Measurements from ENCODE around the gene ATP6V1G2.
A peak's percentile ranks its signal among the peaks of the same experiment; 100 is the strongest.
"Not testable (repeated sequence)": the region's sequence is repeated elsewhere in the genome, so short reads cannot be mapped to it uniquely, and the experiment has no call there.

ATP6V1G2 gene

DNA sequence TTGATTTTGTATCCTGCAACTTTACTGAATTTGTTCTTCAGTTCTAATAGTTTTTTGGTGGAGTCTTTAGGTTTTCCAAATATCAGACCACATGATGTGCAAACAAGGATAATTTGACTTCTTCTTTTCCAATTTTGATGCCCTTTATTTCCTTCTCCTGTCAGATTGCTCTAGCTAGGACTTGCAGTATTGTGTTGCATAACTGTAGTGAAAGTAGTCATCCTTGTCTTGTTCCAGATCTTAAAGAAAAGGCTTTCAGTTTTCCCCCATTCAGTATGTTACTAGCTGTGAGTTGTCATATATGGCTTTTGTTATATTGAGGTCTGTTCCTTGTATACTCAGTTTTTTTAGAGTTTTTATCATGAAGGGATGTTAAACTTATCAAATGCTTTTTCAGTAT is 43.8 kb downstream of the ATP6V1G2 start:
- H3K4me3 ChIP-seq (ENCODE audit: low read length) = no peak overlapping the region
- H3K4me1 ChIP-seq (ENCODE audit: control insufficient read depth, low read length) = peaks cover 7% of the 10 kb centered on the region
- peaks cover 86% of the 10 kb centered on the region for H3K79me2 ChIP-seq (ENCODE audit: control insufficient read depth, low read length)
- H3K4me2 ChIP-seq (ENCODE audit: low read length) = no peak overlapping the region
- no peaks in the 10 kb centered on the region for H3K9me3 ChIP-seq (ENCODE audit: control insufficient read depth, insufficient read depth, low read length)
- H3K36me3 ChIP-seq (ENCODE audit: control insufficient read depth, low read length) = peaks cover 52% of the 10 kb centered on the region
- peaks cover 18% of the 10 kb centered on the region for H4K20me1 ChIP-seq (ENCODE audit: control insufficient read depth, insufficient read depth, low read depth, low read length)
- no peaks in the 10 kb centered on the region for H3K27me3 ChIP-seq (ENCODE audit: control insufficient read depth, low read length)
- H3K9me2 ChIP-seq (replicated peaks; ENCODE audit: control insufficient read depth, low read length) = no peaks in the 10 kb centered on the region
- TF ChIP-seq EZH2phosphoT487 (IDR thresholded peaks at IDR 0.05; ENCODE audit: borderline replicate concordance, low read length) = no peak
- TF ChIP-seq, protein P1, sequence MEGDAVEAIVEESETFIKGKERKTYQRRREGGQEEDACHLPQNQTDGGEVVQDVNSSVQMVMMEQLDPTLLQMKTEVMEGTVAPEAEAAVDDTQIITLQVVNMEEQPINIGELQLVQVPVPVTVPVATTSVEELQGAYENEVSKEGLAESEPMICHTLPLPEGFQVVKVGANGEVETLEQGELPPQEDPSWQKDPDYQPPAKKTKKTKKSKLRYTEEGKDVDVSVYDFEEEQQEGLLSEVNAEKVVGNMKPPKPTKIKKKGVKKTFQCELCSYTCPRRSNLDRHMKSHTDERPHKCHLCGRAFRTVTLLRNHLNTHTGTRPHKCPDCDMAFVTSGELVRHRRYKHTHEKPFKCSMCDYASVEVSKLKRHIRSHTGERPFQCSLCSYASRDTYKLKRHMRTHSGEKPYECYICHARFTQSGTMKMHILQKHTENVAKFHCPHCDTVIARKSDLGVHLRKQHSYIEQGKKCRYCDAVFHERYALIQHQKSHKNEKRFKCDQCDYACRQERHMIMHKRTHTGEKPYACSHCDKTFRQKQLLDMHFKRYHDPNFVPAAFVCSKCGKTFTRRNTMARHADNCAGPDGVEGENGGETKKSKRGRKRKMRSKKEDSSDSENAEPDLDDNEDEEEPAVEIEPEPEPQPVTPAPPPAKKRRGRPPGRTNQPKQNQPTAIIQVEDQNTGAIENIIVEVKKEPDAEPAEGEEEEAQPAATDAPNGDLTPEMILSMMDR (IDR thresholded peaks at IDR 0.05; ENCODE audit: low read depth, low read length, poor library complexity, severe bottlenecking) = no peak
- no peaks in the 10 kb centered on the region for H3F3A ChIP-seq (ENCODE audit: control insufficient read depth, insufficient read depth)
- no peak overlapping the region for H3K27ac ChIP-seq (ENCODE audit: low read depth, low read length)

GRCh38 chr6:31499648-31500047 is 46.8 kb downstream of the ATP6V1G2 start:
- peaks cover 100% of the 10 kb centered on the region for H3K79me2 ChIP-seq (ENCODE audit: control insufficient read depth, low read length)
- peaks cover 13% of the 10 kb centered on the region for H4K20me1 ChIP-seq (ENCODE audit: control insufficient read depth, insufficient read depth, low read depth, low read length)
- not testable (repeated sequence) for H3K4me3 ChIP-seq (ENCODE audit: low read length); H3K9me3 ChIP-seq (ENCODE audit: control insufficient read depth, insufficient read depth, low read length); H3K4me2 ChIP-seq (ENCODE audit: low read length); H3K27ac ChIP-seq (ENCODE audit: low read depth, low read length); H3K9me2 ChIP-seq (replicated peaks; ENCODE audit: control insufficient read depth, low read length); H3K27me3 ChIP-seq (ENCODE audit: control insufficient read depth, low read length)
- peaks cover 25% of the 10 kb centered on the region for H3K36me3 ChIP-seq (ENCODE audit: control insufficient read depth, low read length)
- H3F3A ChIP-seq (ENCODE audit: control insufficient read depth, insufficient read depth) = peaks cover 10% of the 10 kb centered on the region
- peaks cover 20% of the 10 kb centered on the region for H3K4me1 ChIP-seq (ENCODE audit: control insufficient read depth, low read length)

DNA sequence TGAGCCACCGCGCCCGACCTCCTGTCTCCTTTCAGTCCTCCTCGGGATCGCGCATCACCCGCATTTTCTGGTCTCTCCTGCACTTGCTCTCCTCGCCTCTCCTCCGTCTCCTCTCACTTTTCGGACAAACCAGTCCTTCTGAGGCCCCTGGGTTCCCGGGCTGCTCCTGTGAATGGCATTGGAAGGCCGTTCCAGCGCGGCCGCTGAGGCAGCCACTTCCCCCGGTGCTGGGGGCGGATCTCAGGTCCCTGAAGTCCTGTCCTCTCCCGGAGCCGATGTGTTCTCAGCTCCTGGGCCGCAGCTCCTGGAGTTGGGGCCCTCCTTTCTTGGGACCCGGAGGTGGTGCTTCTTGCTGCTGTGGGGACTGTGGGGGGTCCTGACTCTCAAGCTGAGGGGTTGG is 47.7 kb downstream of the ATP6V1G2 start:
- peaks cover 20% of the 10 kb centered on the region for H3K4me1 ChIP-seq (ENCODE audit: control insufficient read depth, low read length)
- peaks cover 10% of the 10 kb centered on the region for H3F3A ChIP-seq (ENCODE audit: control insufficient read depth, insufficient read depth)
- no peaks in the 10 kb centered on the region for H3K9me2 ChIP-seq (replicated peaks; ENCODE audit: control insufficient read depth, low read length)
- TF ChIP-seq, protein P1 (IDR thresholded peaks at IDR 0.05; ENCODE audit: low read depth, low read length, poor library complexity, severe bottlenecking) = no peak
- TF ChIP-seq EZH2phosphoT487 (IDR thresholded peaks at IDR 0.05; ENCODE audit: borderline replicate concordance, low read length) = no peak
- H3K36me3 ChIP-seq (ENCODE audit: control insufficient read depth, low read length) = peaks cover 25% of the 10 kb centered on the region
- peaks cover 98% of the 10 kb centered on the region for H3K79me2 ChIP-seq (ENCODE audit: control insufficient read depth, low read length)
- peak overlapping the region; percentile 21 for H3K4me2 ChIP-seq (ENCODE audit: low read length)
- peaks cover 12% of the 10 kb centered on the region; the same call in 1 of the 2 replicates for H4K20me1 ChIP-seq (ENCODE audit: control insufficient read depth, insufficient read depth, low read depth, low read length)
- H3K27me3 ChIP-seq (ENCODE audit: control insufficient read depth, low read length) = no peaks in the 10 kb centered on the region
- no peaks in the 10 kb centered on the region for H3K9me3 ChIP-seq (ENCODE audit: control insufficient read depth, insufficient read depth, low read length)
- H3K4me3 ChIP-seq (ENCODE audit: low read length) = no peak overlapping the region; the same call in 1 of the 2 replicates
- no peak overlapping the region for H3K27ac ChIP-seq (ENCODE audit: low read depth, low read length)

GRCh38 chr6:31497531-31498476 is 48.6 kb downstream of the ATP6V1G2 start, which contains the start of gene MICB:
Gene MICB (plus strand): TSS chr6:31498145. CDS start chr6:31498194, 49 bp downstream.
- Histone ChIP-seq H3F3A (ENCODE audit: control insufficient read depth, insufficient read depth) (peaks cover 13% of the 10 kb centered on the region), H4K20me1 (ENCODE audit: control insufficient read depth, insufficient read depth, low read depth, low read length) (peaks cover 7% of the 10 kb centered on the region; the same call in 1 of the 2 replicates), H3K27ac (ENCODE audit: low read depth, low read length) (peak within 1 kb of the TSS; percentile 62), H3K9me3 (ENCODE audit: control insufficient read depth, insufficient read depth, low read length) (no peaks in the 10 kb centered on the region), H3K79me2 (ENCODE audit: control insufficient read depth, low read length) (peaks cover 98% of the 10 kb centered on the region), H3K4me1 (ENCODE audit: control insufficient read depth, low read length) (peaks cover 26% of the 10 kb centered on the region), H3K4me2 (ENCODE audit: low read length) (peak within 1 kb of the TSS; percentile 83), H3K27me3 (ENCODE audit: control insufficient read depth, low read length) (no peaks in the 10 kb centered on the region), H3K36me3 (ENCODE audit: control insufficient read depth, low read length) (peaks cover 25% of the 10 kb centered on the region), H3K9me2 (replicated peaks; ENCODE audit: control insufficient read depth, low read length) (no peaks in the 10 kb centered on the region), H3K4me3 (ENCODE audit: low read length) (peak within 1 kb of the TSS; percentile 86)
- no peak for TF ChIP-seq EZH2phosphoT487 (IDR thresholded peaks at IDR 0.05; ENCODE audit: borderline replicate concordance, low read length)
- TF ChIP-seq, protein P1 (IDR thresholded peaks at IDR 0.05; ENCODE audit: low read depth, low read length, poor library complexity, severe bottlenecking) = no peak
